Measurements from ENCODE around the gene HDAC7. TPM values are rescaled to one million over a fixed set of nuclear protein-coding genes. Genes with fewer than 3 reads are reported as not detected.

HDAC7 gene
- total RNA-seq, 1 donor from 2014 or later: 126 TPM

- Mint-ChIP-seq H3K4me3 (no peak overlapping the region), H3K27ac (peak overlapping the region; percentile 80), H3K4me1 (peaks cover 23% of the 10 kb centered on the region), H3K9me3 (no peaks in the 10 kb centered on the region), H3K36me3 (ENCODE audit: low read depth) (peaks cover 51% of the 10 kb centered on the region), H3K27me3 (no peaks in the 10 kb centered on the region)
- TF ChIP-seq CTCF (IDR thresholded peaks at IDR 0.05): no peak
- CTCF ChIA-PET: interaction anchor here (0.6 to 8.3 kb wide), 16 partner anchors 11 to 166 kb away, joined by 3 to 245 read pairs (median 4); partner anchors contain the start of genes HDAC7 and TMEM106C
- intact Hi-C loops (cut with micrococcal nuclease): loop anchor here (1.0 to 2.0 kb wide), 3 partner anchors 15 to 40 kb away; no protein-coding TSS in a partner anchor
- ATAC-seq (ENCODE audit: low read depth) (peak; percentile 91), DNase-seq (peak; percentile 46)
- POLR2A ChIA-PET: interaction anchor here (0.9 to 2.1 kb wide), 7 partner anchors 11 to 87 kb away, joined by 4 to 21 read pairs (median 8); partner anchors contain the start of gene HDAC7
These were observed 22.3 kb downstream of the HDAC7 start for GRCh38 chr12:47797441-47797840.

GRCh38 chr12:47795814-47796411 is 23.8 kb downstream of the HDAC7 start:
- no peak overlapping the region for H3K27ac Mint-ChIP-seq

GRCh38 chr12:47795121-47795813 is 24.4 kb downstream of the HDAC7 start:
- CTCF ChIA-PET: interaction anchor here (8.3 kb wide), 1 partner anchor 40 kb away, joined by 245 read pairs; no protein-coding TSS in a partner anchor
- Mint-ChIP-seq H3K27me3 (no peaks in the 10 kb centered on the region), H3K36me3 (ENCODE audit: low read depth) (peaks cover 63% of the 10 kb centered on the region), H3K4me1 (peaks cover 7% of the 10 kb centered on the region), H3K9me3 (no peaks in the 10 kb centered on the region), H3K4me3 (no peak overlapping the region), H3K27ac (no peak overlapping the region)
- no peak for ATAC-seq (ENCODE audit: low read depth)
- intact Hi-C loops (cut with micrococcal nuclease): no loop called here
- no peak for DNase-seq
- no peak for TF ChIP-seq CTCF (IDR thresholded peaks at IDR 0.05)
- POLR2A ChIA-PET: interaction anchor here (1.4 kb wide), 1 partner anchor 13 kb away, joined by 3 read pairs; no protein-coding TSS in a partner anchor

More at GRCh38 chr12:47795814-47796411, 23.8 kb downstream of the HDAC7 start:
- Mint-ChIP-seq H3K4me3 (no peak overlapping the region), H3K4me1 (peaks cover 9% of the 10 kb centered on the region), H3K36me3 (ENCODE audit: low read depth) (peaks cover 60% of the 10 kb centered on the region), H3K9me3 (no peaks in the 10 kb centered on the region), H3K27me3 (no peaks in the 10 kb centered on the region)
- ATAC-seq (ENCODE audit: low read depth) (no peak), DNase-seq (no peak)
- POLR2A ChIA-PET: interaction anchor here (2.1 kb wide), 1 partner anchor 23 kb away, joined by 7 read pairs; the partner anchor contains the start of gene HDAC7
- CTCF ChIA-PET: interaction anchor here (1.9 to 8.3 kb wide), 3 partner anchors 13 to 40 kb away, joined by 20 to 245 read pairs (median 23); no protein-coding TSS in a partner anchor
- intact Hi-C loops (cut with micrococcal nuclease): loop anchor here (2.0 kb wide), 1 partner anchor 17 kb away; no protein-coding TSS in a partner anchor
- TF ChIP-seq CTCF (IDR thresholded peaks at IDR 0.05): no peak

- ChIA-PET CTCF (no interaction called here), POLR2A (interaction anchor here (1.4 kb wide), 1 partner anchor 13 kb away, joined by 3 read pairs; no protein-coding TSS in a partner anchor)
- no peak for DNase-seq
- no peak overlapping the region for H3K4me3 Mint-ChIP-seq
- no peaks in the 10 kb centered on the region for H3K9me3 Mint-ChIP-seq
- H3K27ac Mint-ChIP-seq: no peak overlapping the region
- H3K27me3 Mint-ChIP-seq: no peaks in the 10 kb centered on the region
- no peak for ATAC-seq (ENCODE audit: low read depth)
- intact Hi-C loops (cut with micrococcal nuclease): no loop called here
- peaks cover 65% of the 10 kb centered on the region for H3K36me3 Mint-ChIP-seq (ENCODE audit: low read depth)
- no peak for TF ChIP-seq CTCF (IDR thresholded peaks at IDR 0.05)
- peaks cover 5% of the 10 kb centered on the region for H3K4me1 Mint-ChIP-seq
These were observed 25.0 kb downstream of the HDAC7 start for GRCh38 chr12:47794679-47795078.

Measured in activated B cell treated with CpG ODN at 0.5 μM for 24 hours (primary cell).